Endothelial cell (in vitro differentiated cells): Measurements from ENCODE around the gene DSG4. TPM values are rescaled to one million over a fixed set of nuclear protein-coding genes. Genes with fewer than 3 reads are reported as not detected.

ENCODE experiments used
- DNase-seq: peaks from one replicate; pipeline ENCODE4 v3.0.0; 2021; ENCODE audit warnings: low spot score
- H3K27ac Mint-ChIP-seq: one replicate; pipeline ENCODE4 v1.8.0; 2021; ENCODE audit warnings: mixed read lengths, inconsistent platforms; ENCODE audit not compliant: unreplicated experiment
- H3K27me3 Mint-ChIP-seq: one replicate; pipeline ENCODE4 v1.8.0; 2021; ENCODE audit warnings: mild to moderate bottlenecking, moderate library complexity, mixed read lengths, inconsistent platforms; ENCODE audit not compliant: unreplicated experiment
- H3K36me3 Mint-ChIP-seq: one replicate; pipeline ENCODE4 v1.8.0; 2021; ENCODE audit warnings: mild to moderate bottlenecking, low read depth, mixed read lengths, inconsistent platforms; ENCODE audit not compliant: unreplicated experiment
- H3K4me1 Mint-ChIP-seq: one replicate; pipeline ENCODE4 v1.8.0; 2021; ENCODE audit warnings: mild to moderate bottlenecking, mixed read lengths, inconsistent platforms; ENCODE audit not compliant: unreplicated experiment
- H3K4me3 Mint-ChIP-seq: one replicate; pipeline ENCODE4 v1.8.0; 2021; ENCODE audit warnings: mild to moderate bottlenecking, mixed read lengths, inconsistent platforms; ENCODE audit not compliant: unreplicated experiment
- H3K9me3 Mint-ChIP-seq: one replicate; pipeline ENCODE4 v1.8.0; 2021; ENCODE audit warnings: mixed read lengths, inconsistent platforms; ENCODE audit not compliant: unreplicated experiment
- total RNA-seq: library from RNA; stranded (reverse); fragmentation: NEBNext Ultra II Directional; extraction: Animal tissue kit (Norgen Biotek cat#: 25700); gene quantifications from one replicate; pipeline ENCODE4 v1.2.1, GENCODE V29; 2021; ENCODE audit not compliant: unreplicated experiment
- TF ChIP-seq, protein P1 (sequence below): fragments of 200-600 bp; sonication (generic); IDR thresholded peaks from one replicate; pipeline ENCODE4 v1.5.0; 2021; ENCODE audit warnings: antibody characterized with exemption; ENCODE audit not compliant: unreplicated experiment

Gene DSG4
- total RNA-seq, 1 donor from 2014 or later, result not detected

DNA sequence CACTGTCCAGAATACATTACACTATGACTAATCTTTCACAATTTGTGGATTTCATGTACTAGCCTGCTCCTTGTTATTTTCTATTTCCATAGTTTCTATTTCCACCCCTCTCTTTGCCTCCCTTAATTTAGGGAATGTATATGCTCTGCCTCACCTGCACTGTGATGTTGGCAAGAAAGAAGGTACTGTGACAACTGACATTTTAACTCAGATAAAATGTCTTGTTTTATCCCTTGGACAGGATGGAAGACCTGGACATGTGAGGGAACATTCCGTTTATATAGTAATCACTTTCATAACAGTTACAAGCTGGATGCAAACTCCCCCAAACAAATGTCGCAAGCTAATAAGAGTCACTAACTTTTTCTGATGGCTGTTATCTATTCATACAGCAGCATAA lies 49.4 kb downstream of the DSG4 start:
- no peaks in the 10 kb centered on the region for H3K27me3 Mint-ChIP-seq

DNA sequence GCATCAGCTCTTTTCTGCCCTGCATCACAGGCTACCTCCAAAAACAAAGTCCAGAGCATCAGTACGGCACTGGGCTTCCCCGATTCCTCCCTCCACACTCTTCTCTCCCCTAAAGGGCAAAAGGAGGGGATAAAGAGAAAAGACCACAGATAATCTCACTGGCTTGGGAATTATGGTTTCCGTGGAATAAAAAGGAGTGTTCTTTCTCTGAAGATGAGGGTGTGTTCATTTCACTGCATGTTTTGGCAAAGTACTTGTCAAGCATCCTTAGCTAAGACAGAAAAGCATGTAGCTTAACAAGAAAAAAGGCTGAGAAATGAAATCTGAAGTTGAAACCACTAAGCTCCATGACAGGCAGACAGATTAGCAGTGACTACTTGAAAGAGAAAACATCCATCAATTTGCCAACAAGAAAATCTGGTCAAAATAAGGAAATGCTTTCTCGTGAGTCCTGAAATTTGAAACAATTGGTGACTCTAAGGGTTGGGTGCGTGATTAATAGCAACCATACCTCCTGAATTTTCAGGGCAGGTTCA lies 50.4 kb downstream of the DSG4 start:
- Mint-ChIP-seq H3K9me3 (no peaks in the 10 kb centered on the region), H3K4me1 (peaks cover 3% of the 10 kb centered on the region), H3K27ac (no peak overlapping the region), H3K36me3 (no peaks in the 10 kb centered on the region), H3K27me3 (no peaks in the 10 kb centered on the region), H3K4me3 (no peak overlapping the region)
- TF ChIP-seq, protein P1, sequence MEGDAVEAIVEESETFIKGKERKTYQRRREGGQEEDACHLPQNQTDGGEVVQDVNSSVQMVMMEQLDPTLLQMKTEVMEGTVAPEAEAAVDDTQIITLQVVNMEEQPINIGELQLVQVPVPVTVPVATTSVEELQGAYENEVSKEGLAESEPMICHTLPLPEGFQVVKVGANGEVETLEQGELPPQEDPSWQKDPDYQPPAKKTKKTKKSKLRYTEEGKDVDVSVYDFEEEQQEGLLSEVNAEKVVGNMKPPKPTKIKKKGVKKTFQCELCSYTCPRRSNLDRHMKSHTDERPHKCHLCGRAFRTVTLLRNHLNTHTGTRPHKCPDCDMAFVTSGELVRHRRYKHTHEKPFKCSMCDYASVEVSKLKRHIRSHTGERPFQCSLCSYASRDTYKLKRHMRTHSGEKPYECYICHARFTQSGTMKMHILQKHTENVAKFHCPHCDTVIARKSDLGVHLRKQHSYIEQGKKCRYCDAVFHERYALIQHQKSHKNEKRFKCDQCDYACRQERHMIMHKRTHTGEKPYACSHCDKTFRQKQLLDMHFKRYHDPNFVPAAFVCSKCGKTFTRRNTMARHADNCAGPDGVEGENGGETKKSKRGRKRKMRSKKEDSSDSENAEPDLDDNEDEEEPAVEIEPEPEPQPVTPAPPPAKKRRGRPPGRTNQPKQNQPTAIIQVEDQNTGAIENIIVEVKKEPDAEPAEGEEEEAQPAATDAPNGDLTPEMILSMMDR, result no peak
- DNase-seq, result no peak

More for the DNA sequence above, 49.4 kb downstream of the DSG4 start:
- Mint-ChIP-seq H3K36me3 (no peaks in the 10 kb centered on the region), H3K4me1 (peaks cover 3% of the 10 kb centered on the region), H3K9me3 (no peaks in the 10 kb centered on the region), H3K27ac (no peak overlapping the region), H3K4me3 (no peak overlapping the region)
- no peak for DNase-seq
- TF ChIP-seq, protein P1, result no peak

DNA sequence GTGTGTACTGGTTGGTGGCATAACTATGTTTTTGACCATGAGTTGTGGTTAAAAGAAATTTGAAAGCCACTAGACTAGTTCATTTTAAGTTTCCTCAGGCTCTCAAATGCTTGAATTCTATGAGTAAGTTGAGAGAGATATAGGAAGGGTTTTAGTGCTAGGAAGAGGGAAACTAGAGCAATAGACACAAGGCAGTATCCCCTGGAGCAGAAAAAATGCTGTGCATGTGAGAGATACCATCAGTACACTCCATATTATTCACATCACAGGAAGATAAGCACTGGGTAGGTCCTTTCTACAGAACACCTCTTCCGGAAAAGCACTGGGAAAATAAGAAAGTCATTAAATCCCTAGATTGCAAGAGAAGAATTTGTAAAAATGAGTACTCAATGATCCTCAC lies 51.6 kb downstream of the DSG4 start:
- H3K27ac Mint-ChIP-seq, result no peak overlapping the region
- H3K4me3 Mint-ChIP-seq, result no peak overlapping the region
- peaks cover 3% of the 10 kb centered on the region for H3K27me3 Mint-ChIP-seq
- H3K9me3 Mint-ChIP-seq, result no peaks in the 10 kb centered on the region
- TF ChIP-seq, protein P1, result no peak
- no peak for DNase-seq
- no peaks in the 10 kb centered on the region for H3K36me3 Mint-ChIP-seq
- peaks cover 3% of the 10 kb centered on the region for H3K4me1 Mint-ChIP-seq

DNA sequence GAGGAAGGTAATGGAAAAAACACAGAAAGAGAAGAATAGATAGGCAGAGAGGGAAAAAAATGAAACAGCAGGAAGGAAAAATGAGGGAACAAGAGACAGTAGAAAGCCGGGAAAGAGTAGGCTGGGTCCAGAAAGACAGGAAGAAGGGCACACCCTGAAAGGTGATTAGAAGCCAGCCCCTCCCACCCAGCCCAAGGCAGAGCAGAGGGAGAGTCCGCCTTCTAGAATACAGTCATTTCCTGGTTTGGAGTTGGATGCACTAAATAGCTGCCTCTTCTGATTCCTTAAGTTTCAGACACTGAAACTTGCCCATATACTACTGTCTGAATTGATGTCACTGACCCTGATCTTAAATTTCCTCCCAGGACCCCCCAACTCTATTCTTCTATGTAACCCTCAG lies 53.0 kb downstream of the DSG4 start:
- no peaks in the 10 kb centered on the region for H3K36me3 Mint-ChIP-seq
- peaks cover 3% of the 10 kb centered on the region for H3K27me3 Mint-ChIP-seq
- TF ChIP-seq, protein P1, result no peak
- no peaks in the 10 kb centered on the region for H3K9me3 Mint-ChIP-seq
- H3K4me3 Mint-ChIP-seq, result no peak overlapping the region
- peaks cover 3% of the 10 kb centered on the region for H3K4me1 Mint-ChIP-seq
- H3K27ac Mint-ChIP-seq, result no peak overlapping the region
- DNase-seq, result no peak

DNA sequence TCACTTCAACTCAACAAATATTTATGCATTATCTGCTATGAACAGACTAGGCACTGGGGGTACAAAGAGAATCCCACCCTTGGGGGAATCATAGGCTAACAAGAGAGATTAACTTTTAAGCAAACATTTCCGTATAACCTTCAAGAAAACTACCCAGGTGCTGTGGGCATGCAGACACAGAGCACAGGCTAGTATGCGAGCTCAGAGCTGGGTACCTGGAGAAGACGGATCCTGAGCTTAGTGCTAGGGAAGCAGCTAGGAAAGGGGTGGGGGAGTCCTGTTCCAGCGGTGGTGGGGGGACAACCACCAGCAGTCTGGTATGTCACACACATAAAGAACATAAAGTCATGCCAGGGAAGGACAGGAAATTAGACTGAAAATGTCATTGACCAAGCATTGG lies 53.5 kb downstream of the DSG4 start:
- Mint-ChIP-seq H3K36me3 (no peaks in the 10 kb centered on the region), H3K27ac (no peak overlapping the region), H3K27me3 (peaks cover 3% of the 10 kb centered on the region), H3K4me3 (no peak overlapping the region), H3K9me3 (no peaks in the 10 kb centered on the region), H3K4me1 (peaks cover 3% of the 10 kb centered on the region)
- TF ChIP-seq, protein P1, result no peak
- no peak for DNase-seq
